CD8-positive, alpha-beta memory T cell (primary cell): Measurements from ENCODE around the gene CPA5. TPM values are rescaled to one million over a fixed set of nuclear protein-coding genes. Genes with fewer than 3 reads are reported as not detected.

Experiments
- CTCF ChIA-PET: fragments of 350-600 bp; sonication (Branson Sonifier 250); formaldehyde crosslinking; loops from one replicate; lab custom pipeline; 2021; ENCODE audit warnings: antibody characterized with exemption; lab: Charles Lee
- POLR2A ChIA-PET: fragments of 350-600 bp; sonication (Branson Sonifier 250); formaldehyde crosslinking; loops from one replicate; lab custom pipeline; 2021; ENCODE audit warnings: antibody characterized with exemption; lab: Charles Lee
- DNase-seq, 5 donors: peaks; one replicate each; pipeline versions ENCODE4 v3.0.0 to v3.0.0-alpha.2; 2020 to 2022; ENCODE audit warnings: mixed read lengths in 1 of 5
- H3K27ac ChIP-seq: one replicate; pipeline ENCODE4 v1.7.0; 2013; ENCODE audit warnings: low read depth, mild to moderate bottlenecking, low read length, moderate library complexity
- H3K27me3 ChIP-seq: 2 replicates; pipeline ENCODE4 v1.7.0; 2013; ENCODE audit warnings: low read length, mild to moderate bottlenecking; ENCODE audit not compliant: insufficient read depth, poor library complexity, severe bottlenecking
- H3K36me3 ChIP-seq: 2 replicates; pipeline ENCODE4 v1.7.0; 2013; ENCODE audit warnings: mild to moderate bottlenecking, low read length, moderate library complexity; ENCODE audit not compliant: insufficient read depth
- H3K4me1 ChIP-seq: 2 replicates; pipeline ENCODE4 v1.7.0; 2013; ENCODE audit warnings: mild to moderate bottlenecking, low read length, moderate library complexity; ENCODE audit not compliant: insufficient read depth
- H3K4me3 ChIP-seq: 2 replicates; pipeline ENCODE4 v1.7.0; 2013; ENCODE audit warnings: mild to moderate bottlenecking, low read length
- H3K9me3 ChIP-seq: 2 replicates; pipeline ENCODE4 v1.7.0; 2013; ENCODE audit warnings: mild to moderate bottlenecking, low read length
- H3K27ac Mint-ChIP-seq, 8 donors: one replicate each; pipeline ENCODE4 v1.8.0; 2020 to 2021; ENCODE audit warnings: mixed read lengths in 8 of 8, mild to moderate bottlenecking in 6 of 8, inconsistent platforms in 3 of 8, moderate library complexity in 3 of 8
- H3K27me3 Mint-ChIP-seq, 2 donors: one replicate each; pipeline ENCODE4 v1.8.0; 2020 to 2021; ENCODE audit warnings: mixed read lengths in 2 of 2, mild to moderate bottlenecking in 1 of 2, moderate library complexity in 1 of 2
- H3K36me3 Mint-ChIP-seq, 3 donors: one replicate each; pipeline ENCODE4 v1.8.0; 2020 to 2021; ENCODE audit warnings: mixed read lengths in 3 of 3, inconsistent platforms in 1 of 3, mild to moderate bottlenecking in 1 of 3
- H3K4me1 Mint-ChIP-seq, 3 donors: one replicate each; pipeline ENCODE4 v1.8.0; 2020 to 2021; ENCODE audit warnings: mixed read lengths in 3 of 3, inconsistent platforms in 1 of 3, mild to moderate bottlenecking in 1 of 3
- H3K4me3 Mint-ChIP-seq, 7 donors: one replicate each; pipeline ENCODE4 v1.8.0; 2020 to 2021; ENCODE audit warnings: mixed read lengths in 7 of 7, mild to moderate bottlenecking in 6 of 7, moderate library complexity in 4 of 7, inconsistent platforms in 2 of 7
- H3K9me3 Mint-ChIP-seq, 5 donors: one replicate each; pipeline ENCODE4 v1.8.0; 2020 to 2022; ENCODE audit warnings: mixed read lengths in 5 of 5, mild to moderate bottlenecking in 3 of 5, moderate library complexity in 2 of 5, inconsistent platforms in 1 of 5
- polyA plus RNA-seq: library from polyadenylated mRNA; unstranded; fragments of 300-500 nt; fragmentation: Illumina TruSeq; gene quantifications from one replicate; pipeline ENCODE4 v1.2.3, GENCODE V29; 2021
- total RNA-seq, 2 experiments: library from RNA; stranded (reverse); gene quantifications; one replicate each; pipeline ENCODE4 v1.2.3, GENCODE V29; 2021

The CPA5 gene
- total and polyA plus RNA-seq, 3 experiments from 2014 or later: 1.0 to 30.5 (median 2.0) TPM

DNA sequence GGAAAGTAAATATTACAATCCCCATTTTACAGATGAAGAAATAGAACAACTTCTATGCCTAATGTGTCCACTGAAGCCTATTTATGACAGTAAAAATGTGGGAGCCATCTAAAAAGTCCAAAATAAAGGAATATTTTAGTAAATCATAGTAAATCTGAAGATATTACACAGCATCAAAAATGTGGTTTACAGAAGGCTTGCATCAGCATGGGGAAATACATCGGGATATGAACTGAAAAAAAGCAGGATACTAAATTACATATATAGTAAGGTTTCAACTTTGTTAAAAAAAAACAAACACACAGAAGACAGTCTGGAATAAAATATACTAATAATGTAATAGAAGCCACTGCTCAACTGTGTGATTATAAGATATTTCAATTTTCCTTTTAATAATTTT lies 56.5 kb downstream of the CPA5 start:
- CTCF ChIA-PET: no interaction called here
- Histone ChIP-seq H3K4me1 (no peaks in the 10 kb centered on the region), H3K27me3 (no peaks in the 10 kb centered on the region), H3K4me3 (no peak overlapping the region), H3K9me3 (no peaks in the 10 kb centered on the region), H3K36me3 (no peaks in the 10 kb centered on the region), H3K27ac (no peak overlapping the region)
- Mint-ChIP-seq H3K27me3 (no peaks in the 10 kb centered on the region), H3K36me3 (peaks cover 9 to 37% (median 11%) of the 10 kb centered on the region in 3 donors), H3K4me3 (no peak overlapping the region), H3K9me3 (no peaks in the 10 kb centered on the region), H3K27ac (no peak overlapping the region), H3K4me1 (no peaks in the 10 kb centered on the region)
- DNase-seq: no peak
- POLR2A ChIA-PET: no interaction called here

DNA sequence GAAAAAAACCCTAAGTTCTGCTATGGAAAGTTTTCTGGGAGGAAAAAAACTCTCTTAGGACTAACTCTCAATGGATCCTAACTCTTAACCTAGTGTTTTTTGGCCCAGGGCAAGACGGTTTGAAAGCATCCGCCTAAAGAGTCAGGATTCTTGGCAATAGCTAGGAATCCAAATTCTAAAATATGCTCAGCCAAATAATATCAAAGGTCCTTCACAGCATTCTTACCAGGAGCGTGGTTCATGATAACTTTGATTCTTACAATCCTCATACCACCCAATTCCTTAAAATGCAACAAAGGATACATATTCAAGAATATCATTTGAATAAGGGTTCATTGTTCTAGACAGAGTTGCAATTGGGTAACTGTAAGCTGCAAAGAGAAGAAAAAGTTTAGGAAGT lies 57.0 kb downstream of the CPA5 start:
- H3K9me3 Mint-ChIP-seq: no peaks in the 10 kb centered on the region
- Histone ChIP-seq H3K36me3 (no peaks in the 10 kb centered on the region), H3K27me3 (no peaks in the 10 kb centered on the region), H3K27ac (no peak overlapping the region), H3K4me1 (no peaks in the 10 kb centered on the region), H3K4me3 (no peak overlapping the region), H3K9me3 (no peaks in the 10 kb centered on the region)
- H3K36me3 Mint-ChIP-seq: peaks cover 9 to 37% (median 11%) of the 10 kb centered on the region in 3 donors
- no peak overlapping the region for H3K4me3 Mint-ChIP-seq
- ChIA-PET CTCF (no interaction called here), POLR2A (no interaction called here)
- no peak overlapping the region for H3K27ac Mint-ChIP-seq
- no peaks in the 10 kb centered on the region for H3K4me1 Mint-ChIP-seq
- no peaks in the 10 kb centered on the region for H3K27me3 Mint-ChIP-seq
- DNase-seq: no peak

GRCh38 chr7:130405003-130405402 lies 60.4 kb downstream of the CPA5 start:
- Mint-ChIP-seq H3K4me1 (no peaks in the 10 kb centered on the region), H3K9me3 (no peaks in the 10 kb centered on the region), H3K4me3 (no peak overlapping the region), H3K36me3 (peaks cover 7 to 27% (median 8%) of the 10 kb centered on the region in 3 donors), H3K27ac (no peak overlapping the region), H3K27me3 (no peaks in the 10 kb centered on the region)
- H3K4me1 ChIP-seq: no peaks in the 10 kb centered on the region
- no peaks in the 10 kb centered on the region for H3K27me3 ChIP-seq
- CTCF ChIA-PET: no interaction called here
- no peaks in the 10 kb centered on the region for H3K9me3 ChIP-seq
- H3K27ac ChIP-seq: no peak overlapping the region
- POLR2A ChIA-PET: no interaction called here
- DNase-seq: no peak
- no peak overlapping the region for H3K4me3 ChIP-seq
- H3K36me3 ChIP-seq: no peaks in the 10 kb centered on the region

DNA sequence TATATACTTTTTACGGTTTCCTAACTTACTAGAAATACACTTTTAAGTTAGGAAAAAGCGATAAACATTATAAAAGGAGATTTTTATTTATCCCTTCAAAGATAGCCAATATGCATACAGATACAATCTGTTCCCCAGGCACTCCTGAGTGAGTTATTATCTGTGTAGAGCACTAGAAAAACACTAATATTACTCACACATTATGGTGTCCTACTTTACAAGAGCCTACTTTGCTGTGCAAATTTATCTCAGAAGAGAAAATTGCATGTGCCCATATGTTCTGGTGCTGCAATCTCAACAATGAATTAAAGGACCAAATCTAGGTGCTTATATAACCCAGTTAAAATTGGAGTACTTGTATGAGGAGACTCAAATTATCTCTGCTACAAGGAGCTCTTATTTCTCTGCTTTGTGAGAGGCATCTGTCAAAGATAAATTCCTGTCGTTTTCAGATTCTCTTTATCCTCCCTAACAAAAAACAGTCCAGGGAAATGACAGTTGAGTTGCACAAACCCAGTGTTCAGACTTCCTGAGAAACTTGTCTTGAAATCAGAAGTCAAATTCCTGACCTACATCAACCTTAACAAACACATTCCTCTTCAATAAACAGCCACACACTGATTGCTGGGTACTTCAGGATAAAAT lies 64.6 kb downstream of the CPA5 start:
- Histone ChIP-seq H3K9me3 (no peaks in the 10 kb centered on the region), H3K4me3 (no peak overlapping the region), H3K4me1 (peaks cover 6% of the 10 kb centered on the region), H3K27ac (no peak overlapping the region), H3K27me3 (no peaks in the 10 kb centered on the region), H3K36me3 (no peaks in the 10 kb centered on the region)
- peaks cover 0 to 7% (median 2%) of the 10 kb centered on the region in 3 donors for H3K4me1 Mint-ChIP-seq
- no peak for DNase-seq
- no peaks in the 10 kb centered on the region for H3K27me3 Mint-ChIP-seq
- peaks cover 4 to 11% (median 6%) of the 10 kb centered on the region in 3 donors for H3K36me3 Mint-ChIP-seq
- H3K27ac Mint-ChIP-seq: no peak overlapping the region
- H3K9me3 Mint-ChIP-seq: no peaks in the 10 kb centered on the region
- POLR2A ChIA-PET: no interaction called here
- H3K4me3 Mint-ChIP-seq: no peak overlapping the region
- CTCF ChIA-PET: no interaction called here

- ChIA-PET POLR2A (no interaction called here), CTCF (no interaction called here)
- no peak for DNase-seq
- Mint-ChIP-seq H3K27ac (peak overlapping the region in 1 of 8 donors; percentile 93), H3K27me3 (no peaks in the 10 kb centered on the region), H3K9me3 (no peaks in the 10 kb centered on the region), H3K4me1 (peaks cover under 1 to 13% (median 7%) of the 10 kb centered on the region in 3 donors), H3K4me3 (no peak overlapping the region), H3K36me3 (peaks cover 4 to 11% (median 6%) of the 10 kb centered on the region in 3 donors)
- Histone ChIP-seq H3K9me3 (no peaks in the 10 kb centered on the region), H3K4me1 (peaks cover 11% of the 10 kb centered on the region), H3K27me3 (no peaks in the 10 kb centered on the region), H3K36me3 (no peaks in the 10 kb centered on the region), H3K27ac (no peak overlapping the region), H3K4me3 (no peak overlapping the region)
Measured at GRCh38 chr7:130409712-130410072, 65.1 kb downstream of the CPA5 start.

GRCh38 chr7:130410868-130411541 lies 66.4 kb downstream of the CPA5 start:
- Mint-ChIP-seq H3K36me3 (peaks cover 4 to 11% (median 6%) of the 10 kb centered on the region in 3 donors), H3K27me3 (peaks cover 0 to 1% of the 10 kb centered on the region in 2 donors), H3K9me3 (no peaks in the 10 kb centered on the region), H3K27ac (no peak overlapping the region), H3K4me1 (peaks cover 10 to 26% (median 19%) of the 10 kb centered on the region in 3 donors), H3K4me3 (no peak overlapping the region)
- no peak for DNase-seq
- ChIA-PET CTCF (interaction anchor here (1.0 kb wide), 1 partner anchor 14 kb away, joined by 5 read pairs; no protein-coding TSS in a partner anchor), POLR2A (no interaction called here)
- Histone ChIP-seq H3K9me3 (no peaks in the 10 kb centered on the region), H3K4me1 (peaks cover 23% of the 10 kb centered on the region), H3K27me3 (no peaks in the 10 kb centered on the region), H3K27ac (no peak overlapping the region), H3K36me3 (no peaks in the 10 kb centered on the region), H3K4me3 (no peak overlapping the region)

DNA sequence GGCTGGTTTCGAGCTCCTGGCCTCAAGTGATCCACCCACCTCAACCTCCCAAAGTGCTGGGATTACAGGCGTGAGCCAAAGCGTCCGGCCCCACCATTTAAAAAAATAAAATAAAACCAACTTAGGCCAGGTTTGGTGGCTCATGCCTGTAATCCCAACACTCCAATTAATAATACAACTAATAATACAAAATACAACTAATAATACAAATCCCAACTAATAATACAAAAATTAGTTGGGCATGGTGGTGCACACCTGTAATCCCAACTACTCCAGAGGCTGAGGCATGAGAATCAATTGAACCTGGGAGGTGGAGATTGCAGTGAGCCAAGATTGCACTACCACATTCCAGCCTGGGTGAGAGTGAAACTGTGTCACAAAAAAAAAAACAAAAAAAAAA lies 68.6 kb downstream of the CPA5 start:
- CTCF ChIA-PET: no interaction called here
- Mint-ChIP-seq H3K4me3 (no peak overlapping the region), H3K27ac (no peak overlapping the region), H3K36me3 (peaks cover 4 to 11% (median 6%) of the 10 kb centered on the region in 3 donors), H3K4me1 (peaks cover 29 to 47% (median 41%) of the 10 kb centered on the region in 3 donors), H3K9me3 (no peaks in the 10 kb centered on the region), H3K27me3 (peaks cover 0 to 1% of the 10 kb centered on the region in 2 donors)
- no peak for DNase-seq
- H3K4me3 ChIP-seq: no peak overlapping the region
- H3K27me3 ChIP-seq: no peaks in the 10 kb centered on the region
- POLR2A ChIA-PET: no interaction called here
- H3K4me1 ChIP-seq: peaks cover 45% of the 10 kb centered on the region
- H3K27ac ChIP-seq: no peak overlapping the region
- H3K9me3 ChIP-seq: no peaks in the 10 kb centered on the region
- no peaks in the 10 kb centered on the region for H3K36me3 ChIP-seq

DNA sequence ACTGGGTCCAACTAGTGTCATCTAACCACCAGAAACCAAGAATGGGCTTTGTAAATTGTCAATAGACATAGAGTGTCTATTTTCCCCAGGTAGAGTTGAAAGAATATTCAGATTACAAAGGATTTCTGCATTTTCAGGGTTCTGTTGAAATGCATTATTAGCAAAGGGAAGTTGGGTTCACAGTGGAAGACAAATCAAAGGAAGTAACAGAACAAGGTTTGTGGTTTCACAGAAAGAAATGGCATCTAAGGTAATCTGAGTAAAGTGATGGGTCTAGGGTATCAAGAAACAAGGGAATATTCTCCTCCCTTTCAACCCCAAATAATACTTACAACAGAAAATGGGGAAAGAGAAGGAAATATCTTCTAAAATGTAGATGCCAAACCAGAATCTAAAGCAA lies 70.4 kb downstream of the CPA5 start:
- H3K9me3 ChIP-seq: no peaks in the 10 kb centered on the region
- Mint-ChIP-seq H3K9me3 (no peaks in the 10 kb centered on the region), H3K36me3 (peaks cover 4 to 7% (median 4%) of the 10 kb centered on the region in 3 donors), H3K27ac (peak overlapping the region in 2 of 8 donors; percentile 17 to 24), H3K27me3 (peaks cover 0 to 1% of the 10 kb centered on the region in 2 donors), H3K4me3 (peak overlapping the region in 2 of 7 donors; percentile 9 to 21), H3K4me1 (peaks cover 32 to 55% (median 52%) of the 10 kb centered on the region in 3 donors)
- DNase-seq: peak in 1 of 5 donors; percentile 45
- POLR2A ChIA-PET: no interaction called here
- no peaks in the 10 kb centered on the region for H3K36me3 ChIP-seq
- no peak overlapping the region for H3K27ac ChIP-seq
- CTCF ChIA-PET: no interaction called here
- no peaks in the 10 kb centered on the region for H3K27me3 ChIP-seq
- H3K4me1 ChIP-seq: peaks cover 61% of the 10 kb centered on the region
- peak overlapping the region; percentile 11 for H3K4me3 ChIP-seq
